Omental fat pad (tissue), 4 donors: ENCODE data around the gene SMPD3. TPM values are rescaled to one million over a fixed set of nuclear protein-coding genes. Genes with fewer than 3 reads are reported as not detected.

Experiments used
- ATAC-seq: fragments of 150-250 bp; one replicate; pipeline ENCODE4 v1.9.1; 2016; ENCODE audit warnings: mild to moderate bottlenecking, moderate library complexity; ENCODE audit not compliant: low FRiP score
- DNase-seq: peaks from one replicate; pipeline ENCODE4 v3.0.0-alpha.2; 2019; ENCODE audit warnings: low spot score
- total RNA-seq, 4 donors: library from RNA; depleted of rRNA; stranded (reverse); fragments of >200 nt; gene quantifications; one replicate each; pipeline ENCODE4 v1.1.0, GENCODE V29; 2016
- TF ChIP-seq, protein P1 (sequence below), 3 donors: fragments of 450-650 bp; IDR thresholded peaks; one replicate each; pipeline ENCODE4 v1.5.1; 2016 to 2017; ENCODE audit warnings: antibody characterized with exemption in 3 of 3, mild to moderate bottlenecking in 3 of 3, moderate library complexity in 2 of 3

The SMPD3 gene
- total RNA-seq, 4 donors from 2014 or later = 0.63 to 44.8 (median 8.1) TPM

DNA sequence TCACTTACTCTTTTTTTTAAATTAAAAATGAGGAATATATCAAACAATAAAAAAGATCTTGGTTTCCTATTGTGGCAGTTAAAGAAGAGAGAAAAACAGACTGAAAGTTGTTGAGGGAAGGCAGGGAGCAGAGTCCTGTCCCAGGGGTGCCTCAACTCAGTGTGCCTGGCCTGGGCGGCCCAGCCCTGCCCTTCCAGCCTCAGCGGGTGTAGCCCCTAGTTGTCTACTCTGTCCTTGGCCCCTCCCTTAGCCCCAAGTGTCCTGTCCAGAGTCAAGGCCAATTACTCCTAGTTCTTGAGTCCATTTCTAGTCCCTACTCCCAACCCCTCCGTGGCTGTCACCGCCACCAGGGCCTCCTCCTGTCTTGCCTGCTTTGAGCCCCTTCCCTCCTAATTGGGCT lies 52.5 kb downstream of the SMPD3 start:
- ATAC-seq = no peak
- DNase-seq = no peak
- TF ChIP-seq, protein P1, sequence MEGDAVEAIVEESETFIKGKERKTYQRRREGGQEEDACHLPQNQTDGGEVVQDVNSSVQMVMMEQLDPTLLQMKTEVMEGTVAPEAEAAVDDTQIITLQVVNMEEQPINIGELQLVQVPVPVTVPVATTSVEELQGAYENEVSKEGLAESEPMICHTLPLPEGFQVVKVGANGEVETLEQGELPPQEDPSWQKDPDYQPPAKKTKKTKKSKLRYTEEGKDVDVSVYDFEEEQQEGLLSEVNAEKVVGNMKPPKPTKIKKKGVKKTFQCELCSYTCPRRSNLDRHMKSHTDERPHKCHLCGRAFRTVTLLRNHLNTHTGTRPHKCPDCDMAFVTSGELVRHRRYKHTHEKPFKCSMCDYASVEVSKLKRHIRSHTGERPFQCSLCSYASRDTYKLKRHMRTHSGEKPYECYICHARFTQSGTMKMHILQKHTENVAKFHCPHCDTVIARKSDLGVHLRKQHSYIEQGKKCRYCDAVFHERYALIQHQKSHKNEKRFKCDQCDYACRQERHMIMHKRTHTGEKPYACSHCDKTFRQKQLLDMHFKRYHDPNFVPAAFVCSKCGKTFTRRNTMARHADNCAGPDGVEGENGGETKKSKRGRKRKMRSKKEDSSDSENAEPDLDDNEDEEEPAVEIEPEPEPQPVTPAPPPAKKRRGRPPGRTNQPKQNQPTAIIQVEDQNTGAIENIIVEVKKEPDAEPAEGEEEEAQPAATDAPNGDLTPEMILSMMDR (IDR thresholded peaks at IDR 0.05) = no peak

DNA sequence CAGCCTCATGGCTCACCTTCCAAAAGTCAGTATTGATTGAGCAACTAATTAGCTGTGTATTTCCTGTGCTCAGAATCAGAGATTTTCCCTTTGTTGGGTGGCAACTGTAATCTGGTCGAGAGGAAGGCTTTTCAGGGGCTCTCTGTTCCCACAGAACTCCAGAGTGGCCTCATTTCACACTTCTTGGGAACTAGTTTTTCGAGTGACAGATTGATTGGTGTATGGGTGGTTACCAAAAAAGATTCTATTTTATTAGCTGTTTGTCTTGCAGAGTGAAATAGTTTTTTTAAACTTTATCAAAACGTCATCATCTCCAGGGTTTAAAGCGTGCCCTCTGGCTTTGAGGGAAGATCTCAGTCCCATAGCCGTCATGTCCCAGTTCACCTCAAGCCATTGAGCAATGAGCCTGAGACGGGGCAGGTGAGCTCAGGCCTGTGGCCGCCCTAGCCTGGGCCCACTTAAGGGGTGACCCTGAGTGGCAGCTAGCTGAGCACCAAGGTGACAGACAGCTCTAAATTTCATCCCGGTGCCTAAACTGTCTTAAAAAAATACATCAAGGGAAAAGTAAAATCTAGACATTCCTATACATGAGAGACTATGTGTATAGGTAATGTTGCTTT lies 53.0 kb downstream of the SMPD3 start:
- TF ChIP-seq, protein P1 (IDR thresholded peaks at IDR 0.05) = no peak
- no peak for ATAC-seq
- no peak for DNase-seq

DNA sequence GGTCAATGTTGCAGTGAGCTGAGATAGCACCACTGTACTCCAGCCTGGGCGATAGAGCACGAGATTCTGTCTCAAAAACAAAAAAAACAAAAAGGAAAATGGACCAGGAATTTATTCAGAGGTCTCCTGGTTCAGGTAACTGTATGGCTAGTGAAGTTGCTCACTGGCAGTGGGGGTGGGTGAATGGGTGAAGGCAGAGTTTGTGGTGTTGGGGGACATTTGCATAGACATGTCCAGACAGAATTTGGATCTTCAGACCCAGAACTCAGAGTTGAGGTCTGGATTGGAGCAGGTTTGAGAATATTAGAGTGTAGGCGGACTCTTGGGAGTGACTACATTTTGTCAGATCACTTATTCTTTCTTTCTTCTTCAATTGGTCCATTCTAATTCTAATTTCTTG lies 55.0 kb downstream of the SMPD3 start:
- TF ChIP-seq, protein P1 (IDR thresholded peaks at IDR 0.05) = no peak
- DNase-seq = no peak
- ATAC-seq = no peak

DNA sequence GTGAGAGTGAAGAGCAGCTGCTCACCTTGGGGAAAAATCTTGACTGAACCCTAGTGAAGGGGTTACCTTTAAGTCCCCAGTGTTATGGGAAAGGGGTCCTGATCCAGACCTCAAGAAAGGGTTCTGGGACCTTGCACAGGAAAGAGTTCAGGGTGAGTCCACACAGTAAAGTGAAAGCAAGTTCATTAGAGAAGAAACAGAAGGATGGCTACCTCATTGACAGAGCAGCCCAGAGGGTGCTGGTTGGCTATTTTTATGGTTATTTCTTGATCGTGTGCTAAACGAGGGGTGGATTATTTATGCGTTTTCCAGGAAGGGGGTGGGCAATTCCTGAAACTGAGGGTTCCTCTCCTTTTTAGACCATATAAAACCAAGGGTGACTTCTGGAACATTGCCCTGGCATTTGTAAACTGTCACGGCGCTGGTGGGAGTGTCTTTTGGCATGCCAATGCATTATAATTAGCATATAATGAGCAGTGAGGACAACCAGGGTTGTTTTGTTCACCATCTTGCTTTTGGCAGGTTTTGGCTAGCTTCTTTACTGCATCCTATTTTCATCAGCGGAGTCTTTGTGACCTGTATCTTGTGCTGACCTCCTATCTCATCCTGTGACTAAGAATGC lies 58.4 kb downstream of the SMPD3 start:
- ATAC-seq = no peak
- TF ChIP-seq, protein P1 (IDR thresholded peaks at IDR 0.05) = no peak
- DNase-seq = no peak

DNA sequence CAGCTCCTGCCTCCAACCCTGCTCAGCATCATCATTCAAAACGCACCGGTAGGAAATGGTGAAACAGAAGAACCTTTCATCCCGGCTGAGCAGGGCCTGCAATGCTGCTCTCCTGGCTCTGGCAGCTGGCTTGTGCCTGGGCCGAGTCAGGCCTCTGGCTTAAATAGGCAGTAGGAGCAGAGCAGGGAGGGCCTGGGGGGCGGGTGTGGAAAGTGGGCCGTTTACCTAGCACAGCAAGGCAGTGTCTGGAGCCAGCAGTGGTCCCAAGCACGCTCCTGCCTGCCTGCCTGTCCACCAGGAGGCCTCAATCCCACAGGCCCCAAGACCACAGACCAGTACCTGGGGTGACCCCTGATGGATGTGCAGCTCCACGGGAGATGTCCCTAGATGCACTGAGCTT lies 59.3 kb downstream of the SMPD3 start:
- ATAC-seq = no peak
- no peak for DNase-seq
- TF ChIP-seq, protein P1 (IDR thresholded peaks at IDR 0.05) = no peak

DNA sequence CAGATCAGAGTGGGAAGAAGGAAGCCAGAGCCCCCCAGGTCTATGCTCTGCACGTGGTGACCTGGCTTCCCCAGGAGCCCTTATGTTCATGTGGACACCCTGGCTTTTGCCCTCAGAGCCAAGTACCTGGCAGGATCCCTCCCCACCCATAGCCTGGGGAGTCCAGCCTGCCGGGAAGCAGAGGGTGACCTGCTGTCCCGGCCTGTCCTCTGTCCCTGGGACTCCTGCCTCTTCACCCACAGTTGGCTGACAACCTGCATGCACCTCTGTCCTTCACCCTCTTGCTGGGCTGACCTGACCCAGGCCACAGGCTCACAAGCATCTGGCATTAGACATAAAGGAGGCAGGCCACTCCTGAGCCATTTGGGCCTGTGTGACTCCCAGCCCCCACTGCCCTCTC lies 60.2 kb downstream of the SMPD3 start:
- DNase-seq (no peak), ATAC-seq (no peak)
- TF ChIP-seq, protein P1 (IDR thresholded peaks at IDR 0.05) = no peak

DNA sequence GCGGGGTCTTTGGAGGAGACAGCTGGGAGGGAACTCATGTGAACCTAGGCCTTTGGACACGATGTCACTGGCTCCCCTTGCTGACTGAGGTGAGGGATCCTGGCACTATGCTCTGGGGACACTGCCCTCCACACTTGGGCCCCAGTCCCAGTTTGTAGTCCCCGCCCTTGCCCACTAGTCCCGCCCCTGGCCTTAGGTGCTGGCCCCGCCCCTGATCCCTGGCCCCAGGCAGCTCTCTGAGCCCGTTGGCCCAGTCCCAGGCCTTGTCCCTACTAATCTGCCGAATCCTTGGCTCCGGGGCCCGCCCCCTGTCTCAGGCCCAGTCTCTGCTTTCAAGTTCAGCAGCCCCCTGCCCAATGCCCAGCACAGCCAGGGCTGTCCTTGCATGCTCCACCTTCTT lies 61.0 kb downstream of the SMPD3 start:
- ATAC-seq = no peak
- no peak for DNase-seq
- TF ChIP-seq, protein P1 (IDR thresholded peaks at IDR 0.05) = no peak
